Omental fat pad (tissue), 4 donors: ENCODE results near the gene ACYP2. TPM values are rescaled to one million over a fixed set of nuclear protein-coding genes. Genes with fewer than 3 reads are reported as not detected.
A peak's percentile ranks its signal among the peaks of the same experiment; 100 is the strongest.
"Not testable (repeated sequence)": the region's sequence is repeated elsewhere in the genome, so short reads cannot be mapped to it uniquely, and the experiment has no call there.

Experiments
- ATAC-seq: fragments of 150-250 bp; one replicate; pipeline ENCODE4 v1.9.1; 2016; ENCODE audit warnings: mild to moderate bottlenecking, moderate library complexity; ENCODE audit not compliant: low FRiP score
- DNase-seq: peaks from one replicate; pipeline ENCODE4 v3.0.0-alpha.2; 2019; ENCODE audit warnings: low spot score
- total RNA-seq, 4 donors: library from RNA; depleted of rRNA; stranded (reverse); fragments of >200 nt; gene quantifications; one replicate each; pipeline ENCODE4 v1.1.0, GENCODE V29; 2016
- TF ChIP-seq, protein P1 (sequence below), 3 donors: fragments of 450-650 bp; IDR thresholded peaks; one replicate each; pipeline ENCODE4 v1.5.1; 2016 to 2017; ENCODE audit warnings: antibody characterized with exemption in 3 of 3, mild to moderate bottlenecking in 3 of 3, moderate library complexity in 2 of 3

The ACYP2 gene
- total RNA-seq: 10 to 100 TPM; 15.1 to 20.0 (median 18.2) TPM

DNA sequence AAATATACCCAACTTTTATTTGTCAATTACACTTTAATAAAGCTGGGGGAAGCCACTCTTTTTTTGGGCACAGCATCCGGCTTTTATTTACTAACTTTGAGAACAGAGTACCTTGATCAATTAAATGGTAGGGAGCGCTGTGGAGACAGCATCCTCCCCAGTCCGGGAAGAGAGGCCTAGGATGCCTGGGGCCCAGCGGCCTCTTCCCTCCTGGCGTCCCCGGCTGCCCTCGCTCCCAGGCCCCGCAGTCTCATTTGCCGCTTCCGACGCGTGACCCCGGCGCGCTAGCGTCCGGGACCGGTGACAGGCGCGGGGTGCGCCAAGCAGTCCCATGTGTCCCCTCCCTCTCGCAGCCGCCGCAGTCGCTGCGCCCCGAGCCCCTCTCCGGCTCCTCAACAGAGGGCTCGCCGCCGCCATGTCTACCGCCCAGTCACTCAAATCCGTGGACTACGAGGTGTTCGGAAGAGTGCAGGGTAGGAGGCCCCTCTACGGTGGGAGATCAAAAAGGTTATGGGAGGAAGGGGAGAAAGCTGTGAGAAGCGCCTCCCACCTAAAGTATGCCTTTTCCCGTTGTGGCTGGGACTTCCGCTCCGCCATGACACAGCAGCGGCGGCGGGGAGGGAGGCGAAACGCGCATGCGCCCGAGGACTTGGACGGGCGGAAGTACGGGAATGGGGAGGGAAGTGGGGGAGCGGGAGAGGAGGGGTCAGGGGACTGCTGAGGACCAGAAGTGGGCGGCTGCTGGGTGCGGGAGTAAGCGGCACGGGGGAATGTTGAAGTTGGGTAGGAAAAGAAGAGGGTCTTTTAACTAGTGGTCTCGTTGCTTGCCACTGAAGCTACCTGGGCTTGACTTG, at the start of gene ACYP2:
Gene ACYP2 (plus strand): TSS at position 332 of the 854 bp plus-strand sequence.
- TF ChIP-seq, protein P1, sequence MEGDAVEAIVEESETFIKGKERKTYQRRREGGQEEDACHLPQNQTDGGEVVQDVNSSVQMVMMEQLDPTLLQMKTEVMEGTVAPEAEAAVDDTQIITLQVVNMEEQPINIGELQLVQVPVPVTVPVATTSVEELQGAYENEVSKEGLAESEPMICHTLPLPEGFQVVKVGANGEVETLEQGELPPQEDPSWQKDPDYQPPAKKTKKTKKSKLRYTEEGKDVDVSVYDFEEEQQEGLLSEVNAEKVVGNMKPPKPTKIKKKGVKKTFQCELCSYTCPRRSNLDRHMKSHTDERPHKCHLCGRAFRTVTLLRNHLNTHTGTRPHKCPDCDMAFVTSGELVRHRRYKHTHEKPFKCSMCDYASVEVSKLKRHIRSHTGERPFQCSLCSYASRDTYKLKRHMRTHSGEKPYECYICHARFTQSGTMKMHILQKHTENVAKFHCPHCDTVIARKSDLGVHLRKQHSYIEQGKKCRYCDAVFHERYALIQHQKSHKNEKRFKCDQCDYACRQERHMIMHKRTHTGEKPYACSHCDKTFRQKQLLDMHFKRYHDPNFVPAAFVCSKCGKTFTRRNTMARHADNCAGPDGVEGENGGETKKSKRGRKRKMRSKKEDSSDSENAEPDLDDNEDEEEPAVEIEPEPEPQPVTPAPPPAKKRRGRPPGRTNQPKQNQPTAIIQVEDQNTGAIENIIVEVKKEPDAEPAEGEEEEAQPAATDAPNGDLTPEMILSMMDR (IDR thresholded peaks at IDR 0.05): no peak
- peak; percentile 97 for ATAC-seq
- DNase-seq: peak; percentile 80

DNA sequence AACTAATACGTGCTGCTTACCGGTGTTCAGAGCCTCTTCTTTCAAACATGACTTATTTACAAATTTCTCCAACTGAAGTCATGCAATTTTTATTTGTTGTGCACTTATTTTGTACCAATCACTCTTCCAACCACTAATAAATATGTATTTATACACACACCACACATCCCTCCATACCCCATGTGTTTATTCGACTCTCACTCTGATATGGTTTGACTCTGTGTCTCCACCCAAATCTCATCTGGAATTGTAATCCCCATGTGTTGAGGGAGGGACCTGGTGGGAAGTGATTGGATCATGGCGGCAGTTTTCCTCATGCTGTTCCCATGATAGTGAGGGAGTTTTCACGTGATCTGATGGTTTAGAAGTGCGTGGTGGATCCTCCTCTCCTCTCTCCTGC, 49.5 kb upstream of the ACYP2 start:
- TF ChIP-seq, protein P1 (IDR thresholded peaks at IDR 0.05): no peak
- no peak for ATAC-seq
- DNase-seq: no peak

- ATAC-seq (no peak), DNase-seq (no peak)
- TF ChIP-seq, protein P1 (IDR thresholded peaks at IDR 0.05): no peak
Measured at GRCh38 chr2:54067851-54068375, 47.5 kb upstream of the ACYP2 start.

DNA sequence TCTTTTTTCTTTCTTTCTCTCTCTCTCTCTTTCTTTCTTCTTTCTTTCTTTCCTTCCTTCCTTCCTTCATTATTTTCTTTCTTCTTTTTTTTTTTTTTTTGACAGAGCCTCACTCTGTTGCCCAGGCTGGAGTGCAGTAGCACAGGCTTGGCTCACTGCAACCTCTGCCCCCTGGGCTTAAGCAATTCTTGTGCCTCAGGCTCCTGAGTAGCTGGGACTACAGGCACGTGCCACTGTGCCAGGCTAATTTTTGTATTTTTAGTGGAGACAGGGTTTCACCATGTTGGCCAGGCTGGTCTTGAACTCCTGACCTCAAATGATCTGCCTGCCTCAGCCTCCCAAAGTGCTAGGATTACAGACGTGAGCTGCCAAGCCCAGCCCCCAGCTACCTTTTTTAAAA, 42.9 kb upstream of the ACYP2 start:
- not testable (repeated sequence) for DNase-seq, ATAC-seq

GRCh38 chr2:54073796-54074195, 41.6 kb upstream of the ACYP2 start:
- no peak for DNase-seq
- ATAC-seq: no peak
- TF ChIP-seq, protein P1 (IDR thresholded peaks at IDR 0.05): no peak

DNA sequence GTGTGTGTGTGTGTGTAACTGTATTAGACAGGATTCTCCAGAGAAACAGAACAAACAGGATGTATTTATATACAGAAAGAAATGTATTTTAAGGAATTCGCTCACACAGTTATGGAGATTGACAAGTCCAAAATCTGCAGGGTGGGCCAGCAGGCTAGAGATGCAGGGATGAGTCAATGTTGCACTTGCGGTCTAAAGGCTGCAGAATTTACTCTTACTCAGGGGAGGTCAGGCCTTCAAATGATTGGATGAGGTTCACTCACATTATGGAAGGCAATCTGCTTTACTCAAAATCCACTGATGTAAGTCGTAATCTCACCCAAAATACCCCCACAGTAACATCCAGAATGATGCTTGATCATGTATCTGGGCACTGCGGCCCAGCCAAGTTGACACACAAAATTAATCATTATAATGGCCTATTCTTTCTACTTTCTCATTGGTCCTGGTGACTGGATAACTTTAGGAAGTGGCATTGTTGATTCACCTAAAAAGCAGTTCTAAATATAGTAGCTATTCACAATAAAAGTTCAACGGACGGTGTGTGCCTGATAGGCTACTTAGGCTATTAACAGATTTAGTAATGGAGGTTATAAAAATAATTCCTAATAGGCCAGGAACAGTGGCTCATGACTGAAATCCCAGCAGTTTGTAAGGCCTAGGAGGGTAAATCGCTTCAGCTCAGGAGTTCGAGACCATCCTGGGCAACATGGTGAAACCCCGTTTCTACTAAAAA, 40.6 kb upstream of the ACYP2 start:
- ATAC-seq: no peak
- no peak for DNase-seq
- TF ChIP-seq, protein P1 (IDR thresholded peaks at IDR 0.05): no peak

DNA sequence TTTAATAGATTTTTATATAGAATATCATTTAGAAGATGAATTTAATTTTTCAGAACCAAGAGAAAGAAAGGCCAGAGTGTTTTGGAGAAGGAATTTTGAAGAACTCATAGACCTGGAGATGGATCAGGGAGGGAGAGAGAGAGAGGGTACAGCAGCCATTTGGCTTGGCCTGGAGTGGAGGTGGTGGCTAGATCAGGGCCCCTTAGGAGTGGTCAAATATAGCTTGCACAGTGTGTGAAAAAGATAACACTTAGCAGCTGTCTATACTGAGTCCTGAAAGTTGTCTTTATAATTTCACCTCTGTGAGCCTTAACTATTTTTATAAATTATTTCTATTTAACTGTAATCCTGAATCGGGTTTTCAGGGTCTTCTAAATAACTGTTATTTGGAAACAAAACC, 38.8 kb upstream of the ACYP2 start:
- TF ChIP-seq, protein P1 (IDR thresholded peaks at IDR 0.05): no peak
- no peak for DNase-seq
- no peak for ATAC-seq
